WTC11 (cell line): ENCODE measurements around the gene GALNT13. TPM values are rescaled to one million over a fixed set of nuclear protein-coding genes. Genes with fewer than 3 reads are reported as not detected.

Source experiments
- ATAC-seq: fragments of 200-7000 bp; cut with Tn5 transposase; 2 replicates; pipeline ENCODE4 v1.10.0; 2021; ENCODE audit warnings: mild to moderate bottlenecking, moderate library complexity
- CTCF ChIA-PET: fragments of 300-600 bp; sonication (Branson Sonifier 250); formaldehyde crosslinking; loops from one replicate; lab custom pipeline; 2021; ENCODE audit warnings: antibody characterized with exemption; lab: Charles Lee
- POLR2A ChIA-PET: fragments of 350-600 bp; sonication (Branson Sonifier 250); formaldehyde crosslinking; loops from one replicate; lab custom pipeline; 2021; ENCODE audit warnings: antibody characterized with exemption; lab: Charles Lee
- DNase-seq: peaks from one replicate; pipeline ENCODE4 v3.0.0; 2021; ENCODE audit warnings: low spot score
- H3K27ac Mint-ChIP-seq: 2 replicates; pipeline ENCODE4 v1.8.0; 2021; ENCODE audit warnings: mixed read lengths
- H3K27me3 Mint-ChIP-seq: 2 replicates; pipeline ENCODE4 v1.8.0; 2021; ENCODE audit warnings: low read depth, mild to moderate bottlenecking, moderate library complexity, mixed read lengths
- H3K36me3 Mint-ChIP-seq: 2 replicates; pipeline ENCODE4 v1.8.0; 2021; ENCODE audit warnings: mixed read lengths
- H3K4me1 Mint-ChIP-seq: 2 replicates; pipeline ENCODE4 v1.8.0; 2022; ENCODE audit warnings: mixed read lengths
- H3K4me3 Mint-ChIP-seq: 2 replicates; pipeline ENCODE4 v1.8.0; 2021; ENCODE audit warnings: mild to moderate bottlenecking, moderate library complexity, mixed read lengths
- H3K9me3 Mint-ChIP-seq: 2 replicates; pipeline ENCODE4 v1.8.0; 2021; ENCODE audit warnings: mixed read lengths
- CTCF ChIP-seq: fragments of 200-600 bp; IDR thresholded peaks from 2 replicates; pipeline ENCODE4 v1.8.0; 2022; ENCODE audit warnings: antibody characterized with exemption
- FOXK1 ChIP-seq: sonication (generic); formaldehyde crosslinking; IDR thresholded peaks from 2 replicates; pipeline ENCODE4 v1.8.0; 2022; ENCODE audit warnings: mild to moderate bottlenecking, moderate library complexity, missing genetic modification reagents
- GTF2I ChIP-seq: fragments of 250-450 bp; sonication (Bioruptor Pico); conservative IDR thresholded peaks from 2 replicates; pipeline ENCODE4 v1.4.0; 2021; ENCODE audit warnings: mild to moderate bottlenecking
- IRF2 ChIP-seq: sonication (generic); formaldehyde crosslinking; IDR thresholded peaks from 2 replicates; pipeline ENCODE4 v1.8.0; 2022; ENCODE audit warnings: low read depth, missing genetic modification reagents, borderline replicate concordance
- KAT7 ChIP-seq: sonication (generic); formaldehyde crosslinking; IDR thresholded peaks from 2 replicates; pipeline ENCODE4 v1.8.1; 2023; ENCODE audit warnings: missing genetic modification reagents, mild to moderate bottlenecking, borderline replicate concordance
- MXD4 ChIP-seq: fragments of 250-450 bp; sonication (Bioruptor Pico); IDR thresholded peaks from 2 replicates; pipeline ENCODE4 v1.8.0; 2021; ENCODE audit warnings: mild to moderate bottlenecking, moderate library complexity, borderline replicate concordance
- NFE2L1 ChIP-seq: sonication (generic); formaldehyde crosslinking; IDR thresholded peaks from 2 replicates; pipeline ENCODE4 v1.8.1; 2023; ENCODE audit warnings: missing genetic modification reagents
- RORB ChIP-seq: fragments of 250-450 bp; sonication (Bioruptor Pico); IDR thresholded peaks from 2 replicates; pipeline ENCODE4 v1.9.0; 2021; ENCODE audit warnings: mild to moderate bottlenecking
- SP1 ChIP-seq: sonication (generic); formaldehyde crosslinking; conservative IDR thresholded peaks from 2 replicates; pipeline ENCODE4 v1.8.1; 2022; ENCODE audit warnings: missing genetic modification reagents
- TEAD1 ChIP-seq: sonication (generic); formaldehyde crosslinking; IDR thresholded peaks from 2 replicates; pipeline ENCODE4 v1.8.0; 2022; ENCODE audit warnings: mild to moderate bottlenecking, missing genetic modification reagents
- TP53 ChIP-seq: sonication (generic); formaldehyde crosslinking; IDR thresholded peaks from 2 replicates; pipeline ENCODE4 v1.8.1; 2023; ENCODE audit warnings: mild to moderate bottlenecking, missing genetic modification reagents
- ZNF396 ChIP-seq: fragments of 250-450 bp; sonication (Bioruptor Pico); IDR thresholded peaks from 2 replicates; pipeline ENCODE4 v1.8.0; 2021; ENCODE audit warnings: mild to moderate bottlenecking, moderate library complexity, borderline replicate concordance
- ZNF512 ChIP-seq: sonication (generic); formaldehyde crosslinking; IDR thresholded peaks from 2 replicates; pipeline ENCODE4 v1.8.1; 2022; ENCODE audit warnings: missing genetic modification reagents, borderline replicate concordance
- total RNA-seq: library from RNA; stranded (reverse); gene quantifications from 3 replicates; pipeline ENCODE4 v1.2.3, GENCODE V29; 2021
- TF ChIP-seq, protein P1 (sequence below): sonication (generic); formaldehyde crosslinking; conservative IDR thresholded peaks from 2 replicates; pipeline ENCODE4 v1.8.1; 2022; ENCODE audit warnings: mild to moderate bottlenecking, missing genetic modification reagents
- TF ChIP-seq, protein P2 (sequence below): sonication (generic); formaldehyde crosslinking; IDR thresholded peaks from 2 replicates; pipeline ENCODE4 v1.8.0; 2022; ENCODE audit warnings: mild to moderate bottlenecking, missing genetic modification reagents
- TF ChIP-seq, protein P3 (sequence below): fragments of 250-450 bp; sonication (Bioruptor Pico); IDR thresholded peaks from 2 replicates; pipeline ENCODE4 v1.9.0; 2021; ENCODE audit warnings: mild to moderate bottlenecking
- TF ChIP-seq, protein P4 (sequence below): sonication (generic); formaldehyde crosslinking; IDR thresholded peaks from 2 replicates; pipeline ENCODE4 v1.8.1; 2022; ENCODE audit warnings: mild to moderate bottlenecking, missing genetic modification reagents, moderate library complexity, borderline replicate concordance

The GALNT13 gene
- total RNA-seq, 1 experiment from 2014 or later = 9.9 TPM

DNA sequence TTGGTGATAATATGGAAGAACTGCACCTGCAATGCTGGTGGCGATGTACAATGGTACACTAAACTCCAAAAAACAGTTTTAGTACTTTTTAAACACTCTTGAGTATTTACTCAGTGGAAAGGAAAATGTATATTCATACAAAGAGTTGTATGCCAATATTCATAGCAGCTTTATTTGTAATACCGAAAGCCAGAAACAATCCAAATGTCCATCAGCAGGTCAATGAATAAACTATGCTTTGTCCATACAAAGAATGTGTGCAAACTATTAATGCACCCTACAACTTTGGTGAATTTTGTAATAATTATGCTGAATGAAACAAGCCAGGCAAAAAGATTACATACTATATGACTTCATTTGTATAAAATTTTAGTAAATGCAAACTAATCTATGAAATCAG lies 396.3 kb downstream of the GALNT13 start (continued):
- TF ChIP-seq ZNF512 = no peak

GRCh38 chr2:154280543-154280942 lies 408.8 kb downstream of the GALNT13 start:
- DNase-seq (no peak), ATAC-seq (no peak)
- Mint-ChIP-seq H3K27ac (no peak overlapping the region), H3K4me3 (no peak overlapping the region), H3K36me3 (peaks cover 12% of the 10 kb centered on the region), H3K9me3 (peaks cover 14% of the 10 kb centered on the region), H3K4me1 (peaks cover 7% of the 10 kb centered on the region), H3K27me3 (no peaks in the 10 kb centered on the region)
- ChIA-PET CTCF (no interaction called here), POLR2A (no interaction called here)
- TF ChIP-seq TEAD1 (CRISPR knock-in tag) (no peak), ZNF396 (no peak), RORB (CRISPR knock-in tag) (no peak), FOXK1 (CRISPR knock-in tag) (no peak), CTCF (no peak), SP1 (CRISPR knock-in tag) (no peak), KAT7 (CRISPR knock-in tag) (no peak)
- TF ChIP-seq, protein P1, sequence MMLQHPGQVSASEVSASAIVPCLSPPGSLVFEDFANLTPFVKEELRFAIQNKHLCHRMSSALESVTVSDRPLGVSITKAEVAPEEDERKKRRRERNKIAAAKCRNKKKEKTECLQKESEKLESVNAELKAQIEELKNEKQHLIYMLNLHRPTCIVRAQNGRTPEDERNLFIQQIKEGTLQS (CRISPR knock-in tag) = no peak

GRCh38 chr2:154289870-154290269 lies 418.1 kb downstream of the GALNT13 start:
- Mint-ChIP-seq H3K9me3 (peaks cover 41% of the 10 kb centered on the region), H3K27me3 (no peaks in the 10 kb centered on the region), H3K36me3 (peaks cover 40% of the 10 kb centered on the region), H3K4me1 (no peaks in the 10 kb centered on the region), H3K27ac (no peak overlapping the region)
- DNase-seq = no peak
- ATAC-seq = no peak
- CTCF ChIA-PET = no interaction called here
- TF ChIP-seq, protein P2, sequence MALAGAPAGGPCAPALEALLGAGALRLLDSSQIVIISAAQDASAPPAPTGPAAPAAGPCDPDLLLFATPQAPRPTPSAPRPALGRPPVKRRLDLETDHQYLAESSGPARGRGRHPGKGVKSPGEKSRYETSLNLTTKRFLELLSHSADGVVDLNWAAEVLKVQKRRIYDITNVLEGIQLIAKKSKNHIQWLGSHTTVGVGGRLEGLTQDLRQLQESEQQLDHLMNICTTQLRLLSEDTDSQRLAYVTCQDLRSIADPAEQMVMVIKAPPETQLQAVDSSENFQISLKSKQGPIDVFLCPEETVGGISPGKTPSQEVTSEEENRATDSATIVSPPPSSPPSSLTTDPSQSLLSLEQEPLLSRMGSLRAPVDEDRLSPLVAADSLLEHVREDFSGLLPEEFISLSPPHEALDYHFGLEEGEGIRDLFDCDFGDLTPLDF (CRISPR knock-in tag) = no peak
- TF ChIP-seq CTCF = no peak
- TF ChIP-seq GTF2I = no peak
- TF ChIP-seq TP53 (CRISPR knock-in tag) = no peak
- TF ChIP-seq, protein P3, sequence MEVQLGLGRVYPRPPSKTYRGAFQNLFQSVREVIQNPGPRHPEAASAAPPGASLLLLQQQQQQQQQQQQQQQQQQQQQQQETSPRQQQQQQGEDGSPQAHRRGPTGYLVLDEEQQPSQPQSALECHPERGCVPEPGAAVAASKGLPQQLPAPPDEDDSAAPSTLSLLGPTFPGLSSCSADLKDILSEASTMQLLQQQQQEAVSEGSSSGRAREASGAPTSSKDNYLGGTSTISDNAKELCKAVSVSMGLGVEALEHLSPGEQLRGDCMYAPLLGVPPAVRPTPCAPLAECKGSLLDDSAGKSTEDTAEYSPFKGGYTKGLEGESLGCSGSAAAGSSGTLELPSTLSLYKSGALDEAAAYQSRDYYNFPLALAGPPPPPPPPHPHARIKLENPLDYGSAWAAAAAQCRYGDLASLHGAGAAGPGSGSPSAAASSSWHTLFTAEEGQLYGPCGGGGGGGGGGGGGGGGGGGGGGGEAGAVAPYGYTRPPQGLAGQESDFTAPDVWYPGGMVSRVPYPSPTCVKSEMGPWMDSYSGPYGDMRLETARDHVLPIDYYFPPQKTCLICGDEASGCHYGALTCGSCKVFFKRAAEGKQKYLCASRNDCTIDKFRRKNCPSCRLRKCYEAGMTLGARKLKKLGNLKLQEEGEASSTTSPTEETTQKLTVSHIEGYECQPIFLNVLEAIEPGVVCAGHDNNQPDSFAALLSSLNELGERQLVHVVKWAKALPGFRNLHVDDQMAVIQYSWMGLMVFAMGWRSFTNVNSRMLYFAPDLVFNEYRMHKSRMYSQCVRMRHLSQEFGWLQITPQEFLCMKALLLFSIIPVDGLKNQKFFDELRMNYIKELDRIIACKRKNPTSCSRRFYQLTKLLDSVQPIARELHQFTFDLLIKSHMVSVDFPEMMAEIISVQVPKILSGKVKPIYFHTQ (CRISPR knock-in tag) = no peak
- TF ChIP-seq IRF2 (CRISPR knock-in tag) = no peak
- no peak for TF ChIP-seq MXD4 (CRISPR knock-in tag)
- TF ChIP-seq, protein P4, sequence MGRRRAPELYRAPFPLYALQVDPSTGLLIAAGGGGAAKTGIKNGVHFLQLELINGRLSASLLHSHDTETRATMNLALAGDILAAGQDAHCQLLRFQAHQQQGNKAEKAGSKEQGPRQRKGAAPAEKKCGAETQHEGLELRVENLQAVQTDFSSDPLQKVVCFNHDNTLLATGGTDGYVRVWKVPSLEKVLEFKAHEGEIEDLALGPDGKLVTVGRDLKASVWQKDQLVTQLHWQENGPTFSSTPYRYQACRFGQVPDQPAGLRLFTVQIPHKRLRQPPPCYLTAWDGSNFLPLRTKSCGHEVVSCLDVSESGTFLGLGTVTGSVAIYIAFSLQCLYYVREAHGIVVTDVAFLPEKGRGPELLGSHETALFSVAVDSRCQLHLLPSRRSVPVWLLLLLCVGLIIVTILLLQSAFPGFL (CRISPR knock-in tag) = no peak
- TF ChIP-seq, protein P1 (CRISPR knock-in tag) = no peak
- TF ChIP-seq NFE2L1 (CRISPR knock-in tag) = no peak
- TF ChIP-seq, all 79 proteins: peak for 0
- POLR2A ChIA-PET = no interaction called here
- H3K4me3 Mint-ChIP-seq = no peak overlapping the region
